ENCODE measurements around the gene GGCT.

DNA sequence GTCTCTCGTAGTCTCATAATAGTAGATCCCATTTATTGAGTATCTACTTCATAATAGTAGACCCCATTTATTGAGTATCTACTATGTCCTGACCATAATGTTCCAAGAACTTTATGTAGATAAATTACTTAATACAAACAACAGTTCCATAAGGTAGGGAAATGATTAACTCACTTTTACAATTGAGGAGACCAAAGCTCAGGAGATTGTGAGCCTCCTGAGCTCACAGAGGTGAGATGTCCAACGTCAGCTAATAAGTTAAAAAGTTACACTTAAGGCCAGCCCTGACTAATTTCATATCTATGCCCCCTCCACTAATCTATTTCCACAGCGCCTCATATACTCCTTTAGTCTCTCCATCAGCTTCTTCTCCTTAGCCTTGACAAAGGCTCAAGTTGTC, 17.5 kb upstream of the GGCT start:
- TF ChIP-seq GATA2 (IDR thresholded peaks at IDR 0.05; ENCODE audit: low read depth, low read length): no peak
- no peak for TF ChIP-seq GATA3 (IDR thresholded peaks at IDR 0.05; ENCODE audit: low read depth, low read length)

Measured in SH-SY5Y (cell line).